Uterus (tissue), 2 donors: ENCODE data around the gene STRIT1.

Source experiments
- POLR2A ChIP-seq, 2 donors: fragments of 450-650 bp; IDR thresholded peaks; one replicate each; pipeline ENCODE4 v1.6.1; 2016; ENCODE audit warnings: antibody characterized with exemption in 2 of 2, mild to moderate bottlenecking in 1 of 2, moderate library complexity in 1 of 2
- TF ChIP-seq, protein P1 (sequence below), 4 experiments: fragments of 200-600 bp in 2 of 4; fragments of 450-650 bp in 2 of 4; sonication (generic) in 2 of 4; IDR thresholded peaks; one replicate each; pipeline ENCODE4 v1.5.1; 2016 to 2019; ENCODE audit warnings: antibody characterized with exemption in 4 of 4, mild to moderate bottlenecking in 2 of 4, moderate library complexity in 1 of 4

GRCh38 chr3:155270063-155270462, 23.4 kb downstream of the STRIT1 start:
- TF ChIP-seq, protein P1, sequence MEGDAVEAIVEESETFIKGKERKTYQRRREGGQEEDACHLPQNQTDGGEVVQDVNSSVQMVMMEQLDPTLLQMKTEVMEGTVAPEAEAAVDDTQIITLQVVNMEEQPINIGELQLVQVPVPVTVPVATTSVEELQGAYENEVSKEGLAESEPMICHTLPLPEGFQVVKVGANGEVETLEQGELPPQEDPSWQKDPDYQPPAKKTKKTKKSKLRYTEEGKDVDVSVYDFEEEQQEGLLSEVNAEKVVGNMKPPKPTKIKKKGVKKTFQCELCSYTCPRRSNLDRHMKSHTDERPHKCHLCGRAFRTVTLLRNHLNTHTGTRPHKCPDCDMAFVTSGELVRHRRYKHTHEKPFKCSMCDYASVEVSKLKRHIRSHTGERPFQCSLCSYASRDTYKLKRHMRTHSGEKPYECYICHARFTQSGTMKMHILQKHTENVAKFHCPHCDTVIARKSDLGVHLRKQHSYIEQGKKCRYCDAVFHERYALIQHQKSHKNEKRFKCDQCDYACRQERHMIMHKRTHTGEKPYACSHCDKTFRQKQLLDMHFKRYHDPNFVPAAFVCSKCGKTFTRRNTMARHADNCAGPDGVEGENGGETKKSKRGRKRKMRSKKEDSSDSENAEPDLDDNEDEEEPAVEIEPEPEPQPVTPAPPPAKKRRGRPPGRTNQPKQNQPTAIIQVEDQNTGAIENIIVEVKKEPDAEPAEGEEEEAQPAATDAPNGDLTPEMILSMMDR (IDR thresholded peaks at IDR 0.05) = no peak
- TF ChIP-seq POLR2A (IDR thresholded peaks at IDR 0.05) = no peak
